ENCODE data around the gene TWSG1.
"Not testable (repeated sequence)": the region's sequence is repeated elsewhere in the genome, so short reads cannot be mapped to it uniquely, and the experiment has no call there.

TWSG1 gene

GRCh38 chr18:9426753-9427152 is 92.2 kb downstream of the TWSG1 start:
- Histone ChIP-seq H3K36me3 (ENCODE audit: control insufficient read depth, insufficient read depth, low read length) (no peaks in the 10 kb centered on the region), H3K4me2 (ENCODE audit: low read length) (no peak overlapping the region), H2AFZ (no peak overlapping the region), H3K79me2 (no peaks in the 10 kb centered on the region), H3K4me3 (ENCODE audit: low read depth, low read length) (no peak overlapping the region), H3K27ac (no peak overlapping the region), H3K4me1 (peaks cover 25% of the 10 kb centered on the region), H3K9ac (no peak overlapping the region), H3K27me3 (ENCODE audit: control insufficient read depth, insufficient read depth, low read length) (no peaks in the 10 kb centered on the region), H3K9me3 (ENCODE audit: control insufficient read depth, low read length) (no peaks in the 10 kb centered on the region)
- no peak for TF ChIP-seq CTCF (IDR thresholded peaks at IDR 0.05)

- H3K27ac ChIP-seq: peak overlapping the region; percentile 82
- no peak overlapping the region for H3K4me3 ChIP-seq (ENCODE audit: low read depth, low read length)
- no peaks in the 10 kb centered on the region for H3K27me3 ChIP-seq (ENCODE audit: control insufficient read depth, insufficient read depth, low read length)
- no peaks in the 10 kb centered on the region for H3K9me3 ChIP-seq (ENCODE audit: control insufficient read depth, low read length)
- TF ChIP-seq CTCF (IDR thresholded peaks at IDR 0.05): no peak
- no peaks in the 10 kb centered on the region for H3K79me2 ChIP-seq
- H3K9ac ChIP-seq: no peak overlapping the region
- H2AFZ ChIP-seq: peak overlapping the region; percentile 58
- peaks cover 25% of the 10 kb centered on the region for H3K4me1 ChIP-seq
- no peak overlapping the region for H3K4me2 ChIP-seq (ENCODE audit: low read length)
- H3K36me3 ChIP-seq (ENCODE audit: control insufficient read depth, insufficient read depth, low read length): no peaks in the 10 kb centered on the region
These were observed 93.7 kb downstream of the TWSG1 start for GRCh38 chr18:9428301-9428706.

GRCh38 chr18:9428862-9429661 is 94.5 kb downstream of the TWSG1 start:
- Histone ChIP-seq H3K4me2 (ENCODE audit: low read length) (peak overlapping the region; percentile 2), H2AFZ (peak overlapping the region; percentile 58), H3K36me3 (ENCODE audit: control insufficient read depth, insufficient read depth, low read length) (no peaks in the 10 kb centered on the region), H3K9me3 (ENCODE audit: control insufficient read depth, low read length) (no peaks in the 10 kb centered on the region), H3K4me3 (ENCODE audit: low read depth, low read length) (no peak overlapping the region), H3K27ac (peak overlapping the region; percentile 82), H3K4me1 (peaks cover 25% of the 10 kb centered on the region), H3K79me2 (no peaks in the 10 kb centered on the region), H3K9ac (no peak overlapping the region), H3K27me3 (ENCODE audit: control insufficient read depth, insufficient read depth, low read length) (no peaks in the 10 kb centered on the region)
- TF ChIP-seq CTCF (IDR thresholded peaks at IDR 0.05): no peak

- H3K27ac ChIP-seq: peak overlapping the region; percentile 82
- H3K4me3 ChIP-seq (ENCODE audit: low read depth, low read length): no peak overlapping the region
- no peak overlapping the region for H3K4me2 ChIP-seq (ENCODE audit: low read length)
- no peaks in the 10 kb centered on the region for H3K9me3 ChIP-seq (ENCODE audit: control insufficient read depth, low read length)
- TF ChIP-seq CTCF (IDR thresholded peaks at IDR 0.05): no peak
- no peak overlapping the region for H3K9ac ChIP-seq
- H3K79me2 ChIP-seq: no peaks in the 10 kb centered on the region
- no peaks in the 10 kb centered on the region for H3K36me3 ChIP-seq (ENCODE audit: control insufficient read depth, insufficient read depth, low read length)
- peak overlapping the region; percentile 22 for H2AFZ ChIP-seq
- H3K27me3 ChIP-seq (ENCODE audit: control insufficient read depth, insufficient read depth, low read length): no peaks in the 10 kb centered on the region
- H3K4me1 ChIP-seq: peaks cover 25% of the 10 kb centered on the region
These were observed 95.1 kb downstream of the TWSG1 start for GRCh38 chr18:9429662-9429993.

GRCh38 chr18:9430315-9430714 is 95.7 kb downstream of the TWSG1 start:
- H3K9me3 ChIP-seq (ENCODE audit: control insufficient read depth, low read length); H3K27me3 ChIP-seq (ENCODE audit: control insufficient read depth, insufficient read depth, low read length); H3K79me2 ChIP-seq; H2AFZ ChIP-seq; H3K9ac ChIP-seq; H3K27ac ChIP-seq; H3K36me3 ChIP-seq (ENCODE audit: control insufficient read depth, insufficient read depth, low read length); H3K4me2 ChIP-seq (ENCODE audit: low read length); H3K4me3 ChIP-seq (ENCODE audit: low read depth, low read length): not testable (repeated sequence)
- peaks cover 25% of the 10 kb centered on the region for H3K4me1 ChIP-seq
